CD14-positive monocyte (primary cell): ENCODE results near the gene PTPN9. TPM values are rescaled to one million over a fixed set of nuclear protein-coding genes. Genes with fewer than 3 reads are reported as not detected.

Experiments used
- DNase-seq, 3 donors: peaks; one replicate each; pipeline ENCODE4 v3.0.0-alpha.2; 2011 to 2022
- H2AFZ ChIP-seq: 2 replicates; pipeline ENCODE4 v1.6.0; 2012; ENCODE audit warnings: mild to moderate bottlenecking, low read depth, low read length, inconsistent platforms; ENCODE audit not compliant: insufficient read depth, poor library complexity, severe bottlenecking
- H3K27ac ChIP-seq, 2 donors: 1 replicate in 1 of 2; 2 replicates in 1 of 2; pipeline ENCODE4 v1.5.1; 2012 to 2013; ENCODE audit warnings: low read length in 2 of 2, control low read depth in 1 of 2, inconsistent platforms in 1 of 2, low read depth in 1 of 2, mild to moderate bottlenecking in 1 of 2
- H3K27me3 ChIP-seq, 2 donors: one replicate each; pipeline versions ENCODE4 v1.6.0 to v1.6.1; 2011 to 2013; ENCODE audit warnings: low read length in 2 of 2; ENCODE audit not compliant: control insufficient read depth in 2 of 2, insufficient read depth in 2 of 2
- H3K36me3 ChIP-seq, 2 donors: replicated peaks in 1 of 2; 1 replicate in 1 of 2; 2 replicates in 1 of 2; pipeline versions ENCODE4 v1.5.1 to v1.6.1; 2012 to 2013; ENCODE audit warnings: low read length in 2 of 2, control low read depth in 1 of 2, inconsistent platforms in 1 of 2, mild to moderate bottlenecking in 1 of 2; ENCODE audit not compliant: insufficient read depth in 2 of 2, control insufficient read depth in 1 of 2
- H3K4me1 ChIP-seq, 2 donors: 1 replicate in 1 of 2; 2 replicates in 1 of 2; pipeline versions ENCODE4 v1.5.1 to v1.6.1; 2012 to 2013; ENCODE audit warnings: low read length in 2 of 2, control low read depth in 1 of 2, inconsistent platforms in 1 of 2, mild to moderate bottlenecking in 1 of 2, moderate library complexity in 1 of 2; ENCODE audit not compliant: insufficient read depth in 2 of 2, control insufficient read depth in 1 of 2
- H3K4me2 ChIP-seq: replicated peaks from 2 replicates; pipeline ENCODE3; 2012; ENCODE audit warnings: low read length, moderate library complexity, mild to moderate bottlenecking; ENCODE audit not compliant: poor library complexity, severe bottlenecking; ENCODE audit errors: extremely low read depth
- H3K4me3 ChIP-seq, 3 experiments: fragments of 200-600 bp in 1 of 3; sonication (generic) in 1 of 3; replicated peaks in 1 of 3; 1 replicate in 2 of 3; 2 replicates in 1 of 3; pipeline ENCODE4 v1.5.1; 2011 to 2013; ENCODE audit warnings: low read length in 3 of 3, mild to moderate bottlenecking in 3 of 3, control low read depth in 2 of 3, low read depth in 2 of 3, inconsistent platforms in 1 of 3, moderate library complexity in 1 of 3
- H3K79me2 ChIP-seq: 2 replicates; pipeline ENCODE4 v1.6.0; 2012; ENCODE audit warnings: mild to moderate bottlenecking, control low read depth, inconsistent platforms, low read length, moderate library complexity; ENCODE audit not compliant: insufficient read depth
- H3K9ac ChIP-seq: 2 replicates; pipeline ENCODE4 v1.6.0; 2017; ENCODE audit warnings: low read length, mild to moderate bottlenecking; ENCODE audit not compliant: insufficient read depth, poor library complexity, severe bottlenecking
- H3K9me3 ChIP-seq, 2 donors: replicated peaks in 1 of 2; 1 replicate in 1 of 2; 2 replicates in 1 of 2; pipeline versions ENCODE4 v1.5.1 to v1.6.1; 2012 to 2013; ENCODE audit warnings: low read length in 2 of 2, control low read depth in 1 of 2; ENCODE audit not compliant: control insufficient read depth in 1 of 2, insufficient read depth in 1 of 2
- H4K20me1 ChIP-seq: 2 replicates; pipeline ENCODE4 v1.6.0; 2012; ENCODE audit warnings: mild to moderate bottlenecking, low read length, control low read depth, moderate library complexity; ENCODE audit not compliant: insufficient read depth
- H3K27ac Mint-ChIP-seq, 7 donors: one replicate each; pipeline ENCODE4 v1.8.0; 2020; ENCODE audit warnings: mild to moderate bottlenecking in 7 of 7, mixed read lengths in 7 of 7, moderate library complexity in 6 of 7, inconsistent platforms in 2 of 7
- H3K27me3 Mint-ChIP-seq, 3 donors: one replicate each; pipeline ENCODE4 v1.8.0; 2021 to 2022; ENCODE audit warnings: low read depth in 3 of 3, mild to moderate bottlenecking in 3 of 3, mixed read lengths in 3 of 3, moderate library complexity in 3 of 3, inconsistent platforms in 1 of 3
- H3K36me3 Mint-ChIP-seq, 2 donors: one replicate each; pipeline ENCODE4 v1.8.0; 2020; ENCODE audit warnings: mixed read lengths in 2 of 2, inconsistent platforms in 1 of 2, mild to moderate bottlenecking in 1 of 2
- H3K4me1 Mint-ChIP-seq: one replicate; pipeline ENCODE4 v1.8.0; 2020; ENCODE audit warnings: mild to moderate bottlenecking, mixed read lengths
- H3K4me3 Mint-ChIP-seq, 2 donors: one replicate each; pipeline ENCODE4 v1.8.0; 2020; ENCODE audit warnings: mild to moderate bottlenecking in 2 of 2, mixed read lengths in 2 of 2, moderate library complexity in 1 of 2
- H3K9me3 Mint-ChIP-seq, 7 donors: one replicate each; pipeline ENCODE4 v1.8.0; 2020 to 2022; ENCODE audit warnings: mixed read lengths in 7 of 7, mild to moderate bottlenecking in 6 of 7, moderate library complexity in 6 of 7, inconsistent platforms in 2 of 7
- CTCF ChIP-seq: fragments of 200-600 bp; IDR thresholded peaks from one replicate; pipeline ENCODE4 v1.8.0; 2022; ENCODE audit warnings: antibody characterized with exemption, mild to moderate bottlenecking
- WGBS: methylation state at CpG from one replicate; pipeline ENCODE4 v1.1.5; 2013; ENCODE audit warnings: missing lambda C conversion rate; ENCODE audit not compliant: insufficient coverage; 5-methylcytosine and 5-hydroxymethylcytosine counted together
- intact Hi-C, 2 donors: fragments of 100-400 bp; cut with micrococcal nuclease; formaldehyde crosslinking; loops; one replicate each; pipeline versions ENCODE4 v1.15.0 to v1.15.1; 2023
- polyA plus RNA-seq, 3 donors: library from polyadenylated mRNA; depleted of rRNA in 1 of 3; unstranded in 2 of 3; stranded (reverse) in 1 of 3; fragments of 300-500 nt in 2 of 3; fragments of >200 nt in 1 of 3; fragmentation: Illumina TruSeq in 2 of 3; gene quantifications; 1 replicate in 2 of 3; 2 replicates in 1 of 3; pipeline ENCODE4 v1.2.3, GENCODE V29; 2012 to 2021

Gene PTPN9
- polyA plus RNA-seq, 3 donors, result 21.1 to 40.1 (median 28.0) TPM

DNA sequence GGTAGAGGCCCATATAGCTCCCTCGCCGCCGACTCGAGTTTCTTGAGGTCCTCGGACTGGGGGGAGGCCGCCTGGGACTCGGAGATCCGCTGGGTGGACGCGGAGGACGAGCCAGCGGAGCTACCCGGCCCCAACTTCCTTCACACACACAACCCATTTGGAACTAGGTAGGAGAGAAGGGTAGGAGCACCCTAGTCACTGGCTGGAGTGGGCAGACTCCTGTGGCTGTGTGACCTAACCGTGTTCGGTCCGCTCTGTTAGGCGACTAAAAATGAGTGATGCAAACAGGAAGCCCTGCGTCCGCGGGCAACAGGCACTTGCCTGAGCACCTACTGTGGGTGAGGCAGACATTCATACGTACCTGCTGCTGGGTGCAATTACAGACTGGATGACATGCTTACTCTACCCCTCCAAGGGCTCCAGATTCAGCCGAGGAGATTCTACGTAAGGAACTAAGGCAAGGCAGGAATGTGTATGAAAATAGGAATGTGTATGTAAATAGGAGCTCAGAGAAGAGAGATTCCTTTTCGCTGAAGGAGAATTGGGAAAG lies 123.1 kb downstream of the PTPN9 start:
- Histone ChIP-seq H3K4me3 (peak overlapping the region; percentile 81 to 95 (median 88)), H3K9ac (peak overlapping the region; percentile 79), H3K4me1 (peaks cover 24 to 28% of the 10 kb centered on the region in 2 donors), H3K36me3 (no peaks in the 10 kb centered on the region), H2AFZ (peak overlapping the region; percentile 91), H3K9me3 (no peaks in the 10 kb centered on the region), H3K27me3 (no peaks in the 10 kb centered on the region), H3K79me2 (peaks cover 20% of the 10 kb centered on the region), H3K4me2 (peak overlapping the region; percentile 96), H4K20me1 (peaks cover 4% of the 10 kb centered on the region), H3K27ac (peak overlapping the region; percentile 80 to 90)
- H3K36me3 Mint-ChIP-seq, result no peaks in the 10 kb centered on the region
- 11% methylated on average over 7 of the region's 24 CpGs for WGBS
- H3K27me3 Mint-ChIP-seq, result peaks cover 0 to 2% (median 1%) of the 10 kb centered on the region in 3 donors
- peak overlapping the region; percentile 90 to 92 for H3K4me3 Mint-ChIP-seq
- H3K27ac Mint-ChIP-seq, result peak overlapping the region; percentile 88 to 95 (median 91)
- peak; percentile 60 to 76 (median 62) for DNase-seq
- H3K4me1 Mint-ChIP-seq, result peaks cover 29% of the 10 kb centered on the region
- no peaks in the 10 kb centered on the region for H3K9me3 Mint-ChIP-seq
- intact Hi-C loops, result loop anchor here (5.0 to 10.0 kb wide), 2 partner anchors 186 to 911 kb away; partner anchors contain the start of genes ARID3B (in 1 of the 2) and IMP3 (in 1 of the 2)
- TF ChIP-seq CTCF, result no peak

- TF ChIP-seq CTCF, result no peak
- WGBS, result under 1% methylated on average over 39 of the region's 48 CpGs
- peak overlapping the region; percentile 88 to 95 (median 91) for H3K27ac Mint-ChIP-seq
These were observed 123.6 kb downstream of the PTPN9 start for GRCh38 chr15:75455424-75455981.

More at GRCh38 chr15:75455424-75455981, 123.6 kb downstream of the PTPN9 start:
- Mint-ChIP-seq H3K36me3 (no peaks in the 10 kb centered on the region), H3K4me3 (peak overlapping the region; percentile 90 to 92), H3K27me3 (peaks cover 0 to 2% (median 1%) of the 10 kb centered on the region in 3 donors), H3K9me3 (no peaks in the 10 kb centered on the region), H3K4me1 (peaks cover 30% of the 10 kb centered on the region)
- Histone ChIP-seq H3K27me3 (no peaks in the 10 kb centered on the region), H3K4me1 (peaks cover 25 to 28% of the 10 kb centered on the region in 2 donors), H2AFZ (peak overlapping the region; percentile 91), H3K4me2 (peak overlapping the region; percentile 96), H3K27ac (peak overlapping the region; percentile 80 to 90), H4K20me1 (peaks cover 5% of the 10 kb centered on the region), H3K79me2 (peaks cover 20% of the 10 kb centered on the region), H3K9ac (peak overlapping the region; percentile 79), H3K36me3 (no peaks in the 10 kb centered on the region), H3K9me3 (no peaks in the 10 kb centered on the region), H3K4me3 (peak overlapping the region; percentile 81 to 95 (median 88))
- intact Hi-C loops, result loop anchor here (5.0 to 10.0 kb wide), 2 partner anchors 187 to 911 kb away; partner anchors contain the start of genes ARID3B (in 1 of the 2) and IMP3 (in 1 of the 2)
- DNase-seq, result peak; percentile 70 to 75 (median 72)
